Measurements from ENCODE around the gene C6orf136.

C6orf136 gene

GRCh38 chr6:30670760-30671527 is 24.0 kb downstream of the C6orf136 start:
- DNase-seq (ENCODE audit: low read depth), result no peak
- TF ChIP-seq CTCF (conservative IDR thresholded peaks at IDR 0.05; ENCODE audit: low read depth, low read length), result peak; percentile 56
- no peak overlapping the region for H3K4me3 ChIP-seq (ENCODE audit: low read depth, low read length)

GRCh38 chr6:30672445-30673253 is 25.7 kb downstream of the C6orf136 start, which contains the start of gene DHX16:
Gene DHX16, minus strand, starts transcription at chr6:30673006. Its CDS starts 165 bp downstream, at chr6:30672841.
- TF ChIP-seq CTCF (conservative IDR thresholded peaks at IDR 0.05; ENCODE audit: low read depth, low read length), result peak; percentile 85
- DNase-seq (ENCODE audit: low read depth), result peak; percentile 99

GRCh38 chr6:30676660-30677285 is 29.8 kb downstream of the C6orf136 start:
- no peak overlapping the region for H3K4me3 ChIP-seq (ENCODE audit: low read depth, low read length)
- DNase-seq (ENCODE audit: low read depth), result no peak
- TF ChIP-seq CTCF (conservative IDR thresholded peaks at IDR 0.05; ENCODE audit: low read depth, low read length), result no peak

More at GRCh38 chr6:30672445-30673253, 25.7 kb downstream of the C6orf136 start, which contains the start of gene DHX16:
- H3K4me3 ChIP-seq (ENCODE audit: low read depth, low read length), result peak within 1 kb of the TSS; percentile 98

GRCh38 chr6:30678964-30679726 is 32.2 kb downstream of the C6orf136 start:
- peak; percentile 86 for DNase-seq (ENCODE audit: low read depth)
- peak overlapping the region; percentile 41 for H3K4me3 ChIP-seq (ENCODE audit: low read depth, low read length)

GRCh38 chr6:30679765-30680535 is 33.0 kb downstream of the C6orf136 start:
- H3K4me3 ChIP-seq (ENCODE audit: low read depth, low read length), result peak overlapping the region; percentile 7
- no peak for DNase-seq (ENCODE audit: low read depth)
- no peak for TF ChIP-seq CTCF (conservative IDR thresholded peaks at IDR 0.05; ENCODE audit: low read depth, low read length)

More at GRCh38 chr6:30678964-30679726, 32.2 kb downstream of the C6orf136 start:
- TF ChIP-seq CTCF (conservative IDR thresholded peaks at IDR 0.05; ENCODE audit: low read depth, low read length), result peak; percentile 96

- TF ChIP-seq CTCF (conservative IDR thresholded peaks at IDR 0.05; ENCODE audit: low read depth, low read length), result no peak
- H3K4me3 ChIP-seq (ENCODE audit: low read depth, low read length), result peak overlapping the region; percentile 89
- no peak for DNase-seq (ENCODE audit: low read depth)
Measured at GRCh38 chr6:30681766-30682142, 34.8 kb downstream of the C6orf136 start.
